RWPE2 (cell line): ENCODE results near the gene APC2.

Source experiments
- ATAC-seq: fragments of 200-7000 bp; cut with Tn5 transposase; 3 replicates; pipeline ENCODE4 v1.9.1; 2021; ENCODE audit warnings: low read depth
- DNase-seq: peaks from one replicate; pipeline ENCODE4 v3.0.0-alpha.2; 2020; ENCODE audit warnings: low spot score
- H3K27ac ChIP-seq: fragments of 450-650 bp; 2 replicates; pipeline ENCODE4 v1.5.1; 2017; ENCODE audit warnings: mild to moderate bottlenecking; ENCODE audit not compliant: poor library complexity, severe bottlenecking
- H3K27me3 ChIP-seq: fragments of 250-450 bp; sonication (Bioruptor Pico); 2 replicates; pipeline ENCODE4 v1.5.1; 2021; ENCODE audit warnings: mild to moderate bottlenecking, moderate library complexity; ENCODE audit not compliant: insufficient read depth, poor library complexity, severe bottlenecking
- H3K36me3 ChIP-seq: fragments of 250-450 bp; sonication (Bioruptor Pico); 2 replicates; pipeline ENCODE4 v1.5.1; 2020; ENCODE audit warnings: low read depth, mild to moderate bottlenecking, moderate library complexity
- H3K4me1 ChIP-seq: fragments of 250-450 bp; sonication (Bioruptor Pico); 2 replicates; pipeline ENCODE4 v1.5.1; 2021; ENCODE audit warnings: mild to moderate bottlenecking, moderate library complexity; ENCODE audit not compliant: insufficient read depth, poor library complexity, severe bottlenecking
- H3K4me3 ChIP-seq: fragments of 250-450 bp; sonication (Bioruptor Pico); 2 replicates; pipeline ENCODE4 v1.5.1; 2021; ENCODE audit warnings: mild to moderate bottlenecking, moderate library complexity; ENCODE audit not compliant: severe bottlenecking
- H3K9me3 ChIP-seq: fragments of 250-450 bp; sonication (Bioruptor Pico); 2 replicates; pipeline ENCODE4 v1.5.1; 2021; ENCODE audit warnings: mild to moderate bottlenecking, moderate library complexity; ENCODE audit not compliant: severe bottlenecking
- TF ChIP-seq, protein P1 (sequence below): fragments of 450-650 bp; IDR thresholded peaks from one replicate; pipeline ENCODE4 v1.5.1; 2017; ENCODE audit warnings: mild to moderate bottlenecking, moderate library complexity; ENCODE audit not compliant: poor library complexity, severe bottlenecking

APC2 gene, protein sequence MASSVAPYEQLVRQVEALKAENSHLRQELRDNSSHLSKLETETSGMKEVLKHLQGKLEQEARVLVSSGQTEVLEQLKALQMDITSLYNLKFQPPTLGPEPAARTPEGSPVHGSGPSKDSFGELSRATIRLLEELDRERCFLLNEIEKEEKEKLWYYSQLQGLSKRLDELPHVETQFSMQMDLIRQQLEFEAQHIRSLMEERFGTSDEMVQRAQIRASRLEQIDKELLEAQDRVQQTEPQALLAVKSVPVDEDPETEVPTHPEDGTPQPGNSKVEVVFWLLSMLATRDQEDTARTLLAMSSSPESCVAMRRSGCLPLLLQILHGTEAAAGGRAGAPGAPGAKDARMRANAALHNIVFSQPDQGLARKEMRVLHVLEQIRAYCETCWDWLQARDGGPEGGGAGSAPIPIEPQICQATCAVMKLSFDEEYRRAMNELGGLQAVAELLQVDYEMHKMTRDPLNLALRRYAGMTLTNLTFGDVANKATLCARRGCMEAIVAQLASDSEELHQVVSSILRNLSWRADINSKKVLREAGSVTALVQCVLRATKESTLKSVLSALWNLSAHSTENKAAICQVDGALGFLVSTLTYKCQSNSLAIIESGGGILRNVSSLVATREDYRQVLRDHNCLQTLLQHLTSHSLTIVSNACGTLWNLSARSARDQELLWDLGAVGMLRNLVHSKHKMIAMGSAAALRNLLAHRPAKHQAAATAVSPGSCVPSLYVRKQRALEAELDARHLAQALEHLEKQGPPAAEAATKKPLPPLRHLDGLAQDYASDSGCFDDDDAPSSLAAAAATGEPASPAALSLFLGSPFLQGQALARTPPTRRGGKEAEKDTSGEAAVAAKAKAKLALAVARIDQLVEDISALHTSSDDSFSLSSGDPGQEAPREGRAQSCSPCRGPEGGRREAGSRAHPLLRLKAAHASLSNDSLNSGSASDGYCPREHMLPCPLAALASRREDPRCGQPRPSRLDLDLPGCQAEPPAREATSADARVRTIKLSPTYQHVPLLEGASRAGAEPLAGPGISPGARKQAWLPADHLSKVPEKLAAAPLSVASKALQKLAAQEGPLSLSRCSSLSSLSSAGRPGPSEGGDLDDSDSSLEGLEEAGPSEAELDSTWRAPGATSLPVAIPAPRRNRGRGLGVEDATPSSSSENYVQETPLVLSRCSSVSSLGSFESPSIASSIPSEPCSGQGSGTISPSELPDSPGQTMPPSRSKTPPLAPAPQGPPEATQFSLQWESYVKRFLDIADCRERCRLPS (N-terminal part only)

DNA sequence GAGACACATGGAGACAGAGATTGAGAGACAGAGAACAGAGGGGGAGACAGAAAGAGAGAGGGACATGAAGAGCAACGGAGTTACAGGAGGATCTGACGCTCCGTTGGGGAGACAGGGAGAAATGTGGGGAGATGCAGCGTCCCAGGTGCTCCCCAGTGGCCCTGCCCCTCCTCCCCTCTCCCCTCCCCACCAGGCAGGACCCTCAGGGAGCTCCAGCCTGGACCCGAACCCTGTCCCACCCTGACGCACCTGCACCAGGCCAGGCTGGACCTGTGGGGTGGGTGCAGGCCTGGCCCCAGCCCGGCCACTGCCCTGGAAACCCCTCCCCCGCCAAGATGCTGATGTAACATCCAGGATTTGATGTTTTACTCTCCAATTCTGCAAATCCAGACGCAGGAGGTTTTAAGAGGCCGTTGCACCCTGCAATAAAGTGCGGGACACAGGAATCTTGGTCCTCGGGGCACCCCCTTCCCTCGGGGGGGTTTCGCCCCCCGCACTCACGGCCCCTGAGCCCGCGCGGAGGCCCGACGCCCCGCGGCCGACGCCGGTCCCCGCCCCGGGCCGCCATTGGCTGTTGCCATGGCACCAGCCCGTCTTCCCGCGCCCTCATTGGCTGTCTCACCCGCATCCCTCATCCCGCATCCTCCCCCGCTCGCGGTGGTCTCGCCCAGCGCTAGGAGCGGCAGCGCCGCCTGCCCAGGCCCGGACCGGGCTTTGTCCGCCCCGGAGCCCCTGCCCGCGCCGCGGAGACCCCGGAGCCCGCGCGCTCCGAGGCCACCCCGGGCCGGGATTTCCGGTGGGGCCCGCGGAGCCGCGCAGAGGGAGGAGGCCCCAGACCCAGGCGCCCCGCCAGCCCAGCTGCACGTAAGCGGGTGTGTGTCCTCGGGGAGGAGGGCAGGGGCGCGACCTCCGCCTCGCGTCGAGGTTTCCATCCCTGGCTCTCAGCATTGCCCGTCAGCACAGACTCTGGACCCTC is at the start of gene APC2:
TSS of gene APC2 (plus strand) at position 655 of the 976 bp plus-strand sequence. CDS start 2,881 bp downstream, outside the sequence.
- DNase-seq, result no peak

GRCh38 chr19:1400281-1401137 is 49.4 kb upstream of the APC2 start:
- DNase-seq (no peak), ATAC-seq (peak; percentile 35; the same call in 1 of the 3 replicates)
- no peak overlapping the region for H3K27ac ChIP-seq
- H3K4me3 ChIP-seq, result peak overlapping the region; percentile 34
- H3K4me1 ChIP-seq, result peaks cover 5% of the 10 kb centered on the region
- H3K27me3 ChIP-seq, result no peaks in the 10 kb centered on the region
- TF ChIP-seq, protein P1, sequence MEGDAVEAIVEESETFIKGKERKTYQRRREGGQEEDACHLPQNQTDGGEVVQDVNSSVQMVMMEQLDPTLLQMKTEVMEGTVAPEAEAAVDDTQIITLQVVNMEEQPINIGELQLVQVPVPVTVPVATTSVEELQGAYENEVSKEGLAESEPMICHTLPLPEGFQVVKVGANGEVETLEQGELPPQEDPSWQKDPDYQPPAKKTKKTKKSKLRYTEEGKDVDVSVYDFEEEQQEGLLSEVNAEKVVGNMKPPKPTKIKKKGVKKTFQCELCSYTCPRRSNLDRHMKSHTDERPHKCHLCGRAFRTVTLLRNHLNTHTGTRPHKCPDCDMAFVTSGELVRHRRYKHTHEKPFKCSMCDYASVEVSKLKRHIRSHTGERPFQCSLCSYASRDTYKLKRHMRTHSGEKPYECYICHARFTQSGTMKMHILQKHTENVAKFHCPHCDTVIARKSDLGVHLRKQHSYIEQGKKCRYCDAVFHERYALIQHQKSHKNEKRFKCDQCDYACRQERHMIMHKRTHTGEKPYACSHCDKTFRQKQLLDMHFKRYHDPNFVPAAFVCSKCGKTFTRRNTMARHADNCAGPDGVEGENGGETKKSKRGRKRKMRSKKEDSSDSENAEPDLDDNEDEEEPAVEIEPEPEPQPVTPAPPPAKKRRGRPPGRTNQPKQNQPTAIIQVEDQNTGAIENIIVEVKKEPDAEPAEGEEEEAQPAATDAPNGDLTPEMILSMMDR, result no peak
- H3K9me3 ChIP-seq, result no peaks in the 10 kb centered on the region
- no peaks in the 10 kb centered on the region for H3K36me3 ChIP-seq

More for the DNA sequence above, at the start of gene APC2:
- Histone ChIP-seq H3K27ac (no peak within 1 kb of the TSS), H3K4me1 (no peaks in the 10 kb centered on the region), H3K36me3 (no peaks in the 10 kb centered on the region), H3K27me3 (peaks cover 73% of the 10 kb centered on the region), H3K4me3 (no peak within 1 kb of the TSS), H3K9me3 (no peaks in the 10 kb centered on the region)
- no peak for ATAC-seq
- TF ChIP-seq, protein P1, result no peak

- Histone ChIP-seq H3K4me1 (peaks cover 5% of the 10 kb centered on the region), H3K36me3 (no peaks in the 10 kb centered on the region), H3K4me3 (peak within 1 kb of the TSS; percentile 34), H3K27me3 (no peaks in the 10 kb centered on the region), H3K9me3 (no peaks in the 10 kb centered on the region), H3K27ac (no peak within 1 kb of the TSS)
- TF ChIP-seq, protein P1, result peak; percentile 53
- DNase-seq (no peak), ATAC-seq (no peak)
Measured at GRCh38 chr19:1401138-1401888, 48.6 kb upstream of the APC2 start, which contains the start of gene GAMT. TSS of gene GAMT (minus strand) at chr19:1401542. CDS start at chr19:1401476, 66 bp downstream.
